ENCODE results near the gene PARD3. TPM values are rescaled to one million over a fixed set of nuclear protein-coding genes. Genes with fewer than 3 reads are reported as not detected.
"Not testable (repeated sequence)": the region's sequence is repeated elsewhere in the genome, so short reads cannot be mapped to it uniquely, and the experiment has no call there.

Gene PARD3
- total RNA-seq, 3 donors from 2014 or later: 0.35 to 0.53 (median 0.37) TPM

DNA sequence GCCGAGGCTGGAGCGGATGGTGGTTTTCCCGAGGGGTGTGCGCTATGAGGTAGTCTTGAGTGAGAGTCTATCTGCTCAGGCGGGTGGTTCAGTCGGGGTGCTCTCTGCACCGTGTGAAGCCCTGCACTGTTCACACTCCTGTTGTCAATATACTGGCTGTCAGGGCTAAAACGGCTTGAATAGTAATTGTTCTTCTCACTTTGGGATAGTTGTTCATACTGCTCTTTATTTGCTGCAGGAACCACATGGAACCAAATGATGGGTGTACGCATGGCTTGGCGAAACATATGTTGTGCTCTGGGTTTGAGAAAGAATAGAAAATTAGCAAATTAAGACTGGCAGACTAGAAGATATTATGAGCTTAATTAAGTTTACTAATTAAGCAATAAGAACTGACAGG is 432.5 kb downstream of the PARD3 start:
- no peak overlapping the region for H3K4me3 Mint-ChIP-seq
- H3K9me3 Mint-ChIP-seq: no peaks in the 10 kb centered on the region
- no peaks in the 10 kb centered on the region for H3K36me3 Mint-ChIP-seq (ENCODE audit: insufficient read depth)
- no peaks in the 10 kb centered on the region for H3K27me3 Mint-ChIP-seq (ENCODE audit: low read depth)
- no peak for DNase-seq
- ATAC-seq: no peak
- no peaks in the 10 kb centered on the region for H3K4me1 Mint-ChIP-seq (ENCODE audit: low read depth)

- ATAC-seq: no peak
- Mint-ChIP-seq H3K27me3 (ENCODE audit: low read depth) (no peaks in the 10 kb centered on the region), H3K36me3 (ENCODE audit: insufficient read depth) (no peaks in the 10 kb centered on the region), H3K4me3 (no peak overlapping the region), H3K4me1 (ENCODE audit: low read depth) (no peaks in the 10 kb centered on the region), H3K9me3 (no peaks in the 10 kb centered on the region)
- no peak for DNase-seq
Measured at GRCh38 chr10:34380856-34381255, 434.2 kb downstream of the PARD3 start.

DNA sequence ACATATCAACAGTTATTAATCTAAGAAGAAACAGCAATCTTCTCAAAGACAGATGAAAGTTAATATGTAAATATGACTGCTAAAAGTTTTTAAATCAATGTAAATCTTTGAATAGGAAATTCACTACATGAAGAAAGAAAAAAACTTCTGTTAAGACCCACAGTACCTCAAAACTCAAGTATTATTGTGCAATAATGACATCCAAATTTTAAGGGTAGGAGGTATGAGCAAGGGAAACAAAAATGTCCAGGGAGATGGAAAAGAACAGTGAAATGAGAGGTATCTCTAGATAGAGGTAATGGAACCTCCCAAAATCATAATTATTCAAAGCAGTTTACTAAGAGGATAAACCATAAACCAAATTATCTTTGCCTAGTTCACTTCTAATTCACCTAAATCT is 436.8 kb downstream of the PARD3 start:
- Mint-ChIP-seq H3K9me3 (no peaks in the 10 kb centered on the region), H3K4me3 (no peak overlapping the region), H3K36me3 (ENCODE audit: insufficient read depth) (no peaks in the 10 kb centered on the region), H3K27me3 (ENCODE audit: low read depth) (no peaks in the 10 kb centered on the region), H3K4me1 (ENCODE audit: low read depth) (no peaks in the 10 kb centered on the region)
- ATAC-seq (no peak), DNase-seq (no peak)

DNA sequence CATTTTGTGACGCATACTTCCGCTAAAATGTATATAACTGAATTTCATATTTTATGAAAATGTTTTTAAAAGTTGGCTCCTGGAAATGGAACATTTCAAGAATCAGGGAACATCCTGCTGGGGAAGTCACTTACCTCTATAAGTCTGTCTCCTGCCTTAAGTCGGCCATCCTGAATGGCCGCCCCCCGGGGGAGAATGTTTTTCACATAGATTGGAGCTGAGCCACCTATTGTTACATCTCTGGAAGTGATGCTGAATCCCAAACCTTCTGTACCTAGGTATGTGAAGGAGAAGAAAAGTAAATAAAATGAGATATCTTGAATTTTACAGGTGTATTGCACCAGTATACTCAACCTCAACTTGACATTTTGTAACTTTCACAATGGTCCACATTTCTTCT is 437.3 kb downstream of the PARD3 start:
- Mint-ChIP-seq H3K4me1 (ENCODE audit: low read depth) (no peaks in the 10 kb centered on the region), H3K9me3 (no peaks in the 10 kb centered on the region), H3K36me3 (ENCODE audit: insufficient read depth) (no peaks in the 10 kb centered on the region), H3K27me3 (ENCODE audit: low read depth) (no peaks in the 10 kb centered on the region), H3K4me3 (no peak overlapping the region)
- DNase-seq (no peak), ATAC-seq (no peak)

DNA sequence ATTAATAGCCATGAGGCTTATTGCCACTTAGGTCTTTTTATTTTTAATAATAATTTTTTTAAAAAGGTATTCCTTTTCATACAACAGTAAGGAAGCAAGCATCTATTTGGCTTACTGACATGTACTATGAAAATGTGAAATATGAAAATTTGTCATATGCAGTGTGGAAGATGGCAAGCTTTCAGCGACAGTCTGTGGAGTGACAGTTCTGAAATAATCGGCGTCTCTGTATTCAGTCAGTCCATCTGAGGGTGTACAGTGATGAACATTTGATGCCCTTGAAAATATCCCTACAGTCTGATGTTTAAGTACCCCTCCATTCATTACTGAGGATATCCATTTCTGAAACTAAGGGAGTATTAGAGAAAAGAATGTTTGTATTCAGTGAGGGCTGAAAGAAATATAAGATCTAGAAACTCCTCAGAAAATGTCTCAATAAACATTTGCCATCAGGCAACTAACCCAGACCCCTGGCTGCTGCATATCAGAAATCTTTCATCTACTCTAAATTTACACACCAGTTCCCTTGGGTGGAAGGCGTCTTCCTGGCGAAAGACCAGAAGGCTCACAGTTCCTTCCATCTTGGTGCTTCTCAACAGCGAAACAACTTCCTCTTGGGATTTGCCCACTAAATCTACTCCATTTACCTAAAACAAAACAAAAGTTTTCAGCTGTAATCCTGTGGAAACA is 440.6 kb downstream of the PARD3 start:
- H3K36me3 Mint-ChIP-seq (ENCODE audit: insufficient read depth): no peaks in the 10 kb centered on the region
- no peaks in the 10 kb centered on the region for H3K4me1 Mint-ChIP-seq (ENCODE audit: low read depth)
- ATAC-seq: no peak
- no peaks in the 10 kb centered on the region for H3K27me3 Mint-ChIP-seq (ENCODE audit: low read depth)
- H3K9me3 Mint-ChIP-seq: no peaks in the 10 kb centered on the region
- DNase-seq: no peak
- H3K4me3 Mint-ChIP-seq: no peak overlapping the region

DNA sequence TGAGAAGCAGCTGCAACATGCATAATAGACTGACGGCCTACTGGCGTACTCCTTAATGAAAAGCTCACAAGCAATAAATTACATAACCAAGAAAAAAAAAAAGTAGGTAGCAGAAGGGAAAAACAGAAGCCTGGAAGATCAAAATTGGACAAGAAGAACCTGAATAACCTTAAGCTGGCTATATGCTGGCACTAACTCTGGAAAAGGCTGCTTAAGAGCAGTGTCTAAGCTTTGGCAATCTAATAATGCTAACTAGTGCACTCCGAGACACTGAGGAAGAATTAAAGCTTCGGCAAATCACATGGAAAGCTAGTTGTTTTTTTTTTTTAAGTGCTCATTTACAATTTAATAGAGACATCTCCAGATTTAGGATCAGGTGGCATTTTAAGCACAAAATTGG is 441.9 kb downstream of the PARD3 start:
- DNase-seq: no peak
- Mint-ChIP-seq H3K36me3 (ENCODE audit: insufficient read depth) (no peaks in the 10 kb centered on the region), H3K4me3 (no peak overlapping the region), H3K4me1 (ENCODE audit: low read depth) (no peaks in the 10 kb centered on the region), H3K27me3 (ENCODE audit: low read depth) (no peaks in the 10 kb centered on the region), H3K9me3 (no peaks in the 10 kb centered on the region)
- no peak for ATAC-seq

DNA sequence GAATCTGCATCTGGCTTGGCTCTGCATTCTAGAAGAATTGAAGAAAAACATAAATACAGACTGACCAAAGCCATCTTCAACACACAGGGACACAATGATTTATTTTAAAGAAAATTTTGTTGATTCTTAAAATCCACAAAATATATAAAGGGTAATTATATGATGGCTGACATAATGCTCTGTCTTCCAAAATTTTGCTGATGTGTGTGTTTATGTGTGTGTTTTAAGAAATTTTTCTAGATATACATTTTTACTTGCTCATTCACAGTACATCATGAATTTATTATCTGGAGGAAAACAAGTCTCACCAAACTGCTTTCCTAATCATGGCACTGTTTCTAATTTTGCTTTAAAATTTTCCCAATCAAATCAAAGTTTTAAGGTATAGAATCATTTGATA is 442.6 kb downstream of the PARD3 start:
- H3K27me3 Mint-ChIP-seq (ENCODE audit: low read depth): no peaks in the 10 kb centered on the region
- no peak for DNase-seq
- H3K9me3 Mint-ChIP-seq: no peaks in the 10 kb centered on the region
- no peak overlapping the region for H3K4me3 Mint-ChIP-seq
- ATAC-seq: no peak
- H3K4me1 Mint-ChIP-seq (ENCODE audit: low read depth): no peaks in the 10 kb centered on the region
- H3K36me3 Mint-ChIP-seq (ENCODE audit: insufficient read depth): no peaks in the 10 kb centered on the region

GRCh38 chr10:34370126-34370525 is 445.0 kb downstream of the PARD3 start:
- ATAC-seq (no peak), DNase-seq (no peak)
- no peaks in the 10 kb centered on the region for H3K36me3 Mint-ChIP-seq (ENCODE audit: insufficient read depth)
- H3K9me3 Mint-ChIP-seq: no peaks in the 10 kb centered on the region
- no peak overlapping the region for H3K4me3 Mint-ChIP-seq
- no peaks in the 10 kb centered on the region for H3K4me1 Mint-ChIP-seq (ENCODE audit: low read depth)
- H3K27me3 Mint-ChIP-seq (ENCODE audit: low read depth): no peaks in the 10 kb centered on the region

DNA sequence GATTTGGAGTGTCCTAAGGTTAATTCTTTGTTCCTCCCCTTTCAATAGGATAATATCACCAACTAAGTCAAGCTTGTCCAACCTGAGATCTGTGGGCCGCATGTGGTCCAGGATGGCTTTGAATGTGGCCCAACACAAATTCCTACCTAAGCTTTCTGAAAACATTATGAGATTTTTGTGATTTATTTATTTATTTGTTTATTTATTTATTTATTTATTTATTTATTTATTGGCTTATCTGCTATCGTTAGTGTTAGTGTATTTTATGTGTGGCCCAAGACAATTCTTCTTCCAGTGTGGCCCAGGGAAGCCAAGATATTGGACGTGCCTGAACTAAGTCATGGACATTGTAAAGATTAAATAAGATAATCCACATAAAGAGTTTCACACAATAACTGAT is 446.0 kb downstream of the PARD3 start:
- no peak for DNase-seq
- H3K9me3 Mint-ChIP-seq: no peaks in the 10 kb centered on the region
- H3K4me3 Mint-ChIP-seq: no peak overlapping the region
- no peaks in the 10 kb centered on the region for H3K4me1 Mint-ChIP-seq (ENCODE audit: low read depth)
- H3K36me3 Mint-ChIP-seq (ENCODE audit: insufficient read depth): no peaks in the 10 kb centered on the region
- no peak for ATAC-seq
- H3K27me3 Mint-ChIP-seq (ENCODE audit: low read depth): no peaks in the 10 kb centered on the region

- no peak for DNase-seq
- H3K27me3 Mint-ChIP-seq (ENCODE audit: low read depth): peaks cover 1% of the 10 kb centered on the region
- no peaks in the 10 kb centered on the region for H3K36me3 Mint-ChIP-seq (ENCODE audit: insufficient read depth)
- no peak overlapping the region for H3K4me3 Mint-ChIP-seq
- H3K4me1 Mint-ChIP-seq (ENCODE audit: low read depth): no peaks in the 10 kb centered on the region
- ATAC-seq: no peak
- no peaks in the 10 kb centered on the region for H3K9me3 Mint-ChIP-seq
Measured at GRCh38 chr10:34364253-34365037, 450.7 kb downstream of the PARD3 start.

DNA sequence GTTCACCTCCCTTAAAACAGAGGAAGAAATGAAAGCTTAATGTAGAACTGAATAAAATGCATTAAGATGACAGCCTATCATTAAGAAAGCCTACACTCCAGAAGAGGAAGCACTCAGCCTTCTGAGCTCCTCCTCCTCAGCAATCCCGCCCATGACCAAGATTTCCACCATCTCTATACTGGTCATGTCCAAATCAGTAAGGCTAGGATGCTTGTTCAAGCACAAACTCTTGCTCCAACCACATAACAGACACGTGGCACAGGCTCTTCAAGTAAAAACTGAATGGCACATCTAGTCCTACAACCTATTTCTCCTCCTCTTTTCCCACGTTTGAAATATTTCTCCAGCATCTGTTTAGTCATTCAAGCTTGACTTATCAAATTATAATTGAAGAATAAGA is 454.1 kb downstream of the PARD3 start:
- ATAC-seq: no peak
- DNase-seq: no peak
- Mint-ChIP-seq H3K4me3 (no peak overlapping the region), H3K9me3 (no peaks in the 10 kb centered on the region), H3K4me1 (ENCODE audit: low read depth) (no peaks in the 10 kb centered on the region), H3K36me3 (ENCODE audit: insufficient read depth) (no peaks in the 10 kb centered on the region), H3K27me3 (ENCODE audit: low read depth) (peaks cover 1% of the 10 kb centered on the region)

DNA sequence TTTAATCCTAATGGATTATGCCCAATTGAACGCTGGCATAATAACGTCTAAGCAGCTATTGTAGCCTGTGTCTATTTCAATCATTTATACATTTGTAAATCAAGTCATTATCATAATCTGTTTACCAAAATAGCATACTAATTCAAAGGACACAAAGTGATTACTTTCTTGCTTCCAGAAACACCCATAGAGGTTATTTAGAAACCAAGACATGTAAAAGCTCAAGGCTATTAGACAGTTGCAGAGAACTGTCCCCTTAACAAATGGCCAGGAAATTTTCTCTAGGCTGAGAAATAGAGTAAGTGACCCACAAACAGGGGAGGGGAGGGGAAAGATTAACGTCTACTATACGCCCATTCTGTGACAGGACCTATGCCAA is 455.7 kb downstream of the PARD3 start:
- no peaks in the 10 kb centered on the region for H3K36me3 Mint-ChIP-seq (ENCODE audit: insufficient read depth)
- H3K27me3 Mint-ChIP-seq (ENCODE audit: low read depth): peaks cover 3% of the 10 kb centered on the region
- H3K4me3 Mint-ChIP-seq: no peak overlapping the region
- DNase-seq: no peak
- no peaks in the 10 kb centered on the region for H3K4me1 Mint-ChIP-seq (ENCODE audit: low read depth)
- ATAC-seq: no peak
- no peaks in the 10 kb centered on the region for H3K9me3 Mint-ChIP-seq

GRCh38 chr10:34358729-34359434 is 456.2 kb downstream of the PARD3 start:
- DNase-seq (no peak), ATAC-seq (no peak)
- H3K27me3 Mint-ChIP-seq (ENCODE audit: low read depth): peaks cover 2% of the 10 kb centered on the region
- no peaks in the 10 kb centered on the region for H3K9me3 Mint-ChIP-seq
- no peaks in the 10 kb centered on the region for H3K4me1 Mint-ChIP-seq (ENCODE audit: low read depth)
- H3K36me3 Mint-ChIP-seq (ENCODE audit: insufficient read depth): no peaks in the 10 kb centered on the region
- H3K4me3 Mint-ChIP-seq: no peak overlapping the region

GRCh38 chr10:34356463-34356862 is 458.6 kb downstream of the PARD3 start:
- no peaks in the 10 kb centered on the region for H3K9me3 Mint-ChIP-seq

GRCh38 chr10:34353530-34353929 is 461.6 kb downstream of the PARD3 start:
- not testable (repeated sequence) for ATAC-seq; H3K4me3 Mint-ChIP-seq; H3K36me3 Mint-ChIP-seq (ENCODE audit: insufficient read depth); H3K27me3 Mint-ChIP-seq (ENCODE audit: low read depth); H3K9me3 Mint-ChIP-seq; DNase-seq; H3K4me1 Mint-ChIP-seq (ENCODE audit: low read depth)

More at GRCh38 chr10:34356463-34356862, 458.6 kb downstream of the PARD3 start:
- H3K4me3 Mint-ChIP-seq: no peak overlapping the region
- no peaks in the 10 kb centered on the region for H3K4me1 Mint-ChIP-seq (ENCODE audit: low read depth)
- ATAC-seq (no peak), DNase-seq (no peak)
- no peaks in the 10 kb centered on the region for H3K36me3 Mint-ChIP-seq (ENCODE audit: insufficient read depth)
- peaks cover 2% of the 10 kb centered on the region for H3K27me3 Mint-ChIP-seq (ENCODE audit: low read depth)
